AG08395 (cell line): ENCODE data around the gene LSG1.
"Not testable (repeated sequence)": the region's sequence is repeated elsewhere in the genome, so short reads cannot be mapped to it uniquely, and the experiment has no call there.

ENCODE experiments used
- DNase-seq: peaks from one replicate; pipeline ENCODE4 v3.0.0; 2012; ENCODE audit warnings: mixed read lengths, low spot score

LSG1 gene

GRCh38 chr3:194617827-194618226 lies 54.2 kb downstream of the LSG1 start:
- DNase-seq = no peak

- DNase-seq = no peak
Measured at GRCh38 chr3:194617143-194617671, 54.8 kb downstream of the LSG1 start.

GRCh38 chr3:194615226-194615625 lies 56.8 kb downstream of the LSG1 start:
- no peak for DNase-seq

GRCh38 chr3:194612221-194612620 lies 59.8 kb downstream of the LSG1 start:
- DNase-seq = no peak

GRCh38 chr3:194610689-194611088 lies 61.3 kb downstream of the LSG1 start:
- no peak for DNase-seq

- no peak for DNase-seq
Measured at GRCh38 chr3:194609601-194610000, 62.4 kb downstream of the LSG1 start.

- DNase-seq = no peak
Measured at GRCh38 chr3:194608981-194609380, 63.0 kb downstream of the LSG1 start.

- DNase-seq = no peak
Measured at GRCh38 chr3:194607592-194608389, 64.2 kb downstream of the LSG1 start.

GRCh38 chr3:194606941-194607340 lies 65.0 kb downstream of the LSG1 start:
- DNase-seq = no peak

GRCh38 chr3:194606163-194606562 lies 65.8 kb downstream of the LSG1 start:
- no peak for DNase-seq

- not testable (repeated sequence) for DNase-seq
Measured at GRCh38 chr3:194605314-194605713, 66.7 kb downstream of the LSG1 start.

GRCh38 chr3:194604837-194605236 lies 67.2 kb downstream of the LSG1 start:
- no peak for DNase-seq

GRCh38 chr3:194604126-194604525 lies 67.9 kb downstream of the LSG1 start:
- no peak for DNase-seq

GRCh38 chr3:194602669-194603171 lies 69.3 kb downstream of the LSG1 start:
- no peak for DNase-seq

GRCh38 chr3:194598771-194599557 lies 73.0 kb downstream of the LSG1 start:
- peak; percentile 72 for DNase-seq

- no peak for DNase-seq
Measured at GRCh38 chr3:194596906-194597305, 75.1 kb downstream of the LSG1 start.

- peak; percentile 97 for DNase-seq
Measured at GRCh38 chr3:194592798-194593752, 78.9 kb downstream of the LSG1 start.
